HCT116 (cell line): ENCODE measurements around the gene SSH2. TPM values are rescaled to one million over a fixed set of nuclear protein-coding genes. Genes with fewer than 3 reads are reported as not detected.

ENCODE experiments used
- ATAC-seq: fragments of 200-7000 bp; cut with Tn5 transposase; 2 replicates; pipeline ENCODE4 v1.9.1; 2020; ENCODE audit warnings: mild to moderate bottlenecking, moderate library complexity
- BruUV-seq: library from RNA; stranded (reverse); fragments of 400-500 nt; replicated peaks from 2 replicates; lab custom pipeline; 2021; lab: Mats Ljungman, UMichigan
- CTCF ChIA-PET: fragments of 300-600 bp; sonication (Branson Sonifier 250); formaldehyde crosslinking; loops from one replicate; lab custom pipeline; 2021; ENCODE audit warnings: antibody characterized with exemption; lab: Charles Lee
- POLR2A ChIA-PET: fragments of 300-600, 350-600 bp; sonication (Branson Sonifier 250); formaldehyde crosslinking; loops from one replicate; lab custom pipeline; 2021; ENCODE audit warnings: antibody characterized with exemption; lab: Charles Lee
- RAD21 ChIA-PET, 2 experiments: fragments of 300-600 bp; sonication (Branson Sonifier 250); formaldehyde crosslinking; loops; one replicate each; lab custom pipeline; 2023; ENCODE audit warnings: low total read pairs in 2 of 2; ENCODE audit not compliant: uncharacterized antibody in 2 of 2, unreplicated experiment in 2 of 2, low non-redundant PET in 1 of 2; lab: Charles Lee
- DNase-seq: peaks from one replicate; pipeline ENCODE4 v3.0.0-alpha.2; 2010; ENCODE audit warnings: low read depth, low spot score
- H2AFZ ChIP-seq: fragments of 200-600 bp; shearing (Covaris generic), sonication (generic); 2 replicates; pipeline ENCODE4 v1.6.1; 2017; ENCODE audit warnings: low read depth, mixed run types, mixed read lengths, antibody characterized with exemption, low read length; ENCODE audit not compliant: poor library complexity, severe bottlenecking
- H3K27ac ChIP-seq: 2 replicates; pipeline ENCODE4 v1.5.1; 2012; ENCODE audit warnings: low read depth, low read length
- H3K27me3 ChIP-seq: fragments of 200-600 bp; sonication (generic); 2 replicates; pipeline ENCODE4 v1.6.1; 2016; ENCODE audit warnings: mixed run types, low read length, mixed read lengths; ENCODE audit not compliant: insufficient read depth
- H3K36me3 ChIP-seq, 2 experiments: fragments of 200-500 bp in 1 of 2; fragments of 200-600 bp in 1 of 2; sonication (Bioruptor generic) in 1 of 2; sonication (generic) in 1 of 2; 2 replicates each; pipeline versions ENCODE4 v1.5.1 to v1.6.1; 2014 to 2016; ENCODE audit warnings: low read length in 2 of 2, inconsistent platforms in 1 of 2, mixed read lengths in 1 of 2, mixed run types in 1 of 2; ENCODE audit not compliant: insufficient read depth in 2 of 2, control insufficient read depth in 1 of 2
- H3K4me1 ChIP-seq, 2 experiments: fragments of 200-600 bp in 1 of 2; sonication (generic) in 1 of 2; 2 replicates each; pipeline versions ENCODE4 v1.5.1 to v1.6.1; 2012 to 2017; ENCODE audit warnings: low read length in 2 of 2, inconsistent platforms in 1 of 2, mild to moderate bottlenecking in 1 of 2, mixed read lengths in 1 of 2, mixed run types in 1 of 2, moderate library complexity in 1 of 2; ENCODE audit not compliant: insufficient read depth in 2 of 2, control insufficient read depth in 1 of 2
- H3K4me2 ChIP-seq: fragments of 200-600 bp; sonication (generic); 2 replicates; pipeline ENCODE4 v1.6.1; 2017; ENCODE audit warnings: mixed run types, low read length, mixed read lengths
- H3K4me3 ChIP-seq, 2 experiments: fragments of 200-600 bp in 1 of 2; sonication (generic) in 1 of 2; replicated peaks in 1 of 2; 2 replicates each; pipeline ENCODE4 v1.5.1; 2011 to 2016; ENCODE audit warnings: low read length in 2 of 2, control low read depth in 1 of 2, low read depth in 1 of 2, mild to moderate bottlenecking in 1 of 2, mixed read lengths in 1 of 2, mixed run types in 1 of 2
- H3K79me2 ChIP-seq: fragments of 200-600 bp; sonication (generic); 2 replicates; pipeline ENCODE4 v1.6.1; 2017; ENCODE audit warnings: mild to moderate bottlenecking, mixed run types, low read length, moderate library complexity, mixed read lengths; ENCODE audit not compliant: insufficient read depth
- H3K9ac ChIP-seq: fragments of 200-600 bp; sonication (generic); 2 replicates; pipeline ENCODE4 v1.6.1; 2016; ENCODE audit warnings: low read length, mixed read lengths
- H3K9me2 ChIP-seq: fragments of 200-600 bp; sonication (generic), shearing (Covaris generic); 2 replicates; pipeline ENCODE4 v1.6.1; 2017; ENCODE audit warnings: mixed run types, mild to moderate bottlenecking, moderate library complexity; ENCODE audit not compliant: insufficient read depth
- H3K9me3 ChIP-seq, 2 experiments: fragments of 200-500 bp in 1 of 2; fragments of 200-600 bp in 1 of 2; sonication (Bioruptor generic) in 1 of 2; sonication (generic) in 1 of 2; 2 replicates each; pipeline ENCODE4 v1.6.1; 2014 to 2017; ENCODE audit warnings: low read length in 2 of 2, mixed read lengths in 2 of 2, inconsistent platforms in 1 of 2, low read depth in 1 of 2, mild to moderate bottlenecking in 1 of 2, mixed run types in 1 of 2, moderate library complexity in 1 of 2; ENCODE audit not compliant: control insufficient read depth in 1 of 2, insufficient read depth in 1 of 2
- H4K20me1 ChIP-seq: fragments of 200-600 bp; sonication (generic), shearing (Covaris generic); 2 replicates; pipeline ENCODE4 v1.6.1; 2017; ENCODE audit warnings: mixed run types, mild to moderate bottlenecking, moderate library complexity; ENCODE audit not compliant: insufficient read depth
- EZH2phosphoT487 ChIP-seq: fragments of 200-600 bp; IDR thresholded peaks from 2 replicates; pipeline ENCODE4 v1.6.1; 2018; ENCODE audit warnings: antibody characterized with exemption, borderline replicate concordance
- FOSL1 ChIP-seq: IDR thresholded peaks from 2 replicates; pipeline ENCODE4 v1.6.1; 2012; ENCODE audit warnings: low read depth
- JUND ChIP-seq: IDR thresholded peaks from 2 replicates; pipeline ENCODE4 v1.6.1; 2012
- RAD21 ChIP-seq: IDR thresholded peaks from 2 replicates; pipeline ENCODE4 v1.6.1; 2012; ENCODE audit warnings: low read depth, mild to moderate bottlenecking
- SIN3A ChIP-seq: IDR thresholded peaks from 2 replicates; pipeline ENCODE4 v1.6.1; 2012; ENCODE audit warnings: low read depth
- TCF7L2 ChIP-seq: IDR thresholded peaks from 2 replicates; pipeline ENCODE4 v1.7.0; 2011; ENCODE audit warnings: borderline replicate concordance, inconsistent platforms; ENCODE audit not compliant: insufficient read depth, insufficient read length; ENCODE audit errors: extremely low read depth
- ZFX ChIP-seq: fragments of 450-650 bp; IDR thresholded peaks from 2 replicates; pipeline ENCODE4 v1.6.1; 2017
- ZNF274 ChIP-seq: fragments of 200-500 bp; sonication (Bioruptor generic); IDR thresholded peaks from 2 replicates; pipeline ENCODE4 v1.6.1; 2014; ENCODE audit warnings: mild to moderate bottlenecking, low read depth, low read length, inconsistent platforms
- intact Hi-C: fragments of 100-400 bp; cut with micrococcal nuclease; formaldehyde crosslinking; loops from 2 replicates; pipeline ENCODE4 v1.10.0; 2022
- total RNA-seq: library from RNA; stranded (reverse); gene quantifications from one replicate; pipeline ENCODE4 v1.2.1, GENCODE V29; 2021; ENCODE audit not compliant: unreplicated experiment
- TF ChIP-seq, protein P1 (sequence below): IDR thresholded peaks from 2 replicates; pipeline ENCODE4 v1.6.1; 2012
- TF ChIP-seq, protein P2 (sequence below): IDR thresholded peaks from 2 replicates; pipeline ENCODE4 v1.6.1; 2011; ENCODE audit warnings: mild to moderate bottlenecking, low read length, moderate library complexity; ENCODE audit not compliant: insufficient replicate concordance; ENCODE audit errors: extremely low read depth
- TF ChIP-seq, protein P3 (sequence below): IDR thresholded peaks from 2 replicates; pipeline ENCODE4 v1.6.1; 2012

Gene SSH2
- total RNA-seq, 1 experiment from 2014 or later, result 17.0 TPM

DNA sequence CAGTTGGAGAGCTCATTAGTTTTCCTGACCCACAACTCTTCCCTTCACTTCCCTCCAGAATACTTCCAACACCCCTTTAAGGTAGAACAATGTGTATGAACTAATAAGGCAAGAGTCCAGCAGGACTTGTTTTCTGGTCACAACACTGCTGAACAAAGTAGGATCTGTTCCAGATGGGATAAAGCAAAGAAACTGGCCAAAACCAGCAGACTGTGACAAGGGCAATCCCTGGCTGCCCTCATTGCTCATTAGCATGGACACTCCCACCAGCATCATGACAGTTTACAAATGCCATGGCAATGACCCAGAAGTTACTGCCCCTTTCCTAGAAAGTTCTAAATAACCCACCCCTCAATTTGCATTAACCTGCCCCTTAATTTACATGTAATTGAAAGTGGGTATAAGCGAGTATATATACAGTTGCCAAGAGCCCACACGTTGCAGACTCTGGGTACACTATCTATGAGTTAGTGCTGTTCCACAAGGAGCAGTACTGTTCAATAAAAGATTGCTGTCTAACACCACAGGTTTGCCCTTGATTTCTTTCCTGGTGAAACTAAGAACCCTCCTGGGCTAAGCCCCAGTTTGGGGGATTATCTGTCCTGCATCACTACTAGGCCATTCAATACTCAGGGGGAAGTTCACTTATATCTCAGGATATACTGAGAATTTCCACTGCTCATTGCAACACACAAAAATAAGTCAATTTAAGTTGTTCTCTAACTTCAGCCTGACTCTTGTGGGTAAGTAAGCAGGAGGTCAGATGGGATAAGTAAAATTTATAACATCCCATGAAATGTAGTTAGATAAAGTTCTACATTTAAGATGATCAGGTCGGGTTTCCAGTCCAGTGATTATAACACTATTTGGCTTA, 82.3 kb downstream of the SSH2 start:
- no peaks in the 10 kb centered on the region for H3K79me2 ChIP-seq
- ATAC-seq (no peak), DNase-seq (no peak)
- no peak overlapping the region for H3K4me3 ChIP-seq
- no peak overlapping the region for H3K27ac ChIP-seq
- H3K9me3 ChIP-seq, result no peaks in the 10 kb centered on the region
- POLR2A ChIA-PET, result interaction anchor here (0.6 to 0.9 kb wide), 2 partner anchors 40 to 83 kb away, joined by 3 to 5 read pairs; partner anchors contain the start of gene SSH2
- no peaks in the 10 kb centered on the region for H4K20me1 ChIP-seq
- BruUV-seq, result no TSS peak
- no peak overlapping the region for H3K9ac ChIP-seq
- TF ChIP-seq EZH2phosphoT487 (no peak), FOSL1 (no peak), TCF7L2 (no peak), JUND (no peak), RAD21 (no peak), ZFX (no peak), SIN3A (no peak), ZNF274 (no peak)
- TF ChIP-seq, protein P1, sequence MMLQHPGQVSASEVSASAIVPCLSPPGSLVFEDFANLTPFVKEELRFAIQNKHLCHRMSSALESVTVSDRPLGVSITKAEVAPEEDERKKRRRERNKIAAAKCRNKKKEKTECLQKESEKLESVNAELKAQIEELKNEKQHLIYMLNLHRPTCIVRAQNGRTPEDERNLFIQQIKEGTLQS, result no peak
- TF ChIP-seq, protein P2, sequence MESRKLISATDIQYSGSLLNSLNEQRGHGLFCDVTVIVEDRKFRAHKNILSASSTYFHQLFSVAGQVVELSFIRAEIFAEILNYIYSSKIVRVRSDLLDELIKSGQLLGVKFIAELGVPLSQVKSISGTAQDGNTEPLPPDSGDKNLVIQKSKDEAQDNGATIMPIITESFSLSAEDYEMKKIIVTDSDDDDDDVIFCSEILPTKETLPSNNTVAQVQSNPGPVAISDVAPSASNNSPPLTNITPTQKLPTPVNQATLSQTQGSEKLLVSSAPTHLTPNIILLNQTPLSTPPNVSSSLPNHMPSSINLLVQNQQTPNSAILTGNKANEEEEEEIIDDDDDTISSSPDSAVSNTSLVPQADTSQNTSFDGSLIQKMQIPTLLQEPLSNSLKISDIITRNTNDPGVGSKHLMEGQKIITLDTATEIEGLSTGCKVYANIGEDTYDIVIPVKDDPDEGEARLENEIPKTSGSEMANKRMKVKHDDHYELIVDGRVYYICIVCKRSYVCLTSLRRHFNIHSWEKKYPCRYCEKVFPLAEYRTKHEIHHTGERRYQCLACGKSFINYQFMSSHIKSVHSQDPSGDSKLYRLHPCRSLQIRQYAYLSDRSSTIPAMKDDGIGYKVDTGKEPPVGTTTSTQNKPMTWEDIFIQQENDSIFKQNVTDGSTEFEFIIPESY, result no peak
- TF ChIP-seq, protein P3, sequence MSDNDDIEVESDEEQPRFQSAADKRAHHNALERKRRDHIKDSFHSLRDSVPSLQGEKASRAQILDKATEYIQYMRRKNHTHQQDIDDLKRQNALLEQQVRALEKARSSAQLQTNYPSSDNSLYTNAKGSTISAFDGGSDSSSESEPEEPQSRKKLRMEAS, result no peak
- RAD21 ChIA-PET, result no interaction called here
- no peak overlapping the region for H3K4me2 ChIP-seq
- no peaks in the 10 kb centered on the region for H3K27me3 ChIP-seq
- intact Hi-C loops, result no loop called here
- CTCF ChIA-PET, result no interaction called here
- H3K36me3 ChIP-seq, result no peaks in the 10 kb centered on the region
- peaks cover 0 to 10% of the 10 kb centered on the region in 2 experiments; a peak in 2 of 4 replicates for H3K4me1 ChIP-seq
- no peak overlapping the region for H2AFZ ChIP-seq
- no peaks in the 10 kb centered on the region for H3K9me2 ChIP-seq
